ENCODE measurements around the gene SRGAP1. TPM values are rescaled to one million over a fixed set of nuclear protein-coding genes. Genes with fewer than 3 reads are reported as not detected.

SRGAP1 gene
- total RNA-seq, 3 donors from 2014 or later (not counting 1 experiment from before 2014, with no cell fraction given) = 0.10 to 0.49 (median 0.16) TPM

DNA sequence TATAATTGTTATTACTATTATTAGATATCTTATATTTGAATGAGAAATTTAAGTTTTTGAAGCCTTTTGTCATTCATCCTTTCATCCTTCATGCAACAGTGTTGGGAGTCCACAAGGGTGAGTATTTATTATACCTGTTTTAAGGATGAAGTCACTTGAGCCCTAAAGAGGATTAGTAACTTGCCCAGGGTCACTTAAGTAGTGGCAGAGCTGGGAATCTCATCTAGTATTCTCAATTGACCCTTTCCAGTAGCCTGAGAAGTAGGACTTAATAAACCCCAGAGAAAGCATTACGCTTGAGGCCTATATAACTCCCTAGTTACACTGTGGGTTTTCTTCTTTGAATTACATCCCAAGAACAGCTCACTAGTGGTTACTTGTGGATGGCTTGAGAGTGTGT lies 119.8 kb downstream of the SRGAP1 start:
- Histone ChIP-seq H3K4me1 (ENCODE audit: control insufficient read depth, insufficient read depth, low read length) (no peaks in the 10 kb centered on the region), H3K36me3 (ENCODE audit: control insufficient read depth, insufficient read depth, low read length) (no peaks in the 10 kb centered on the region), H3K9me3 (ENCODE audit: control insufficient read depth, insufficient read depth, low read length) (no peaks in the 10 kb centered on the region), H3K4me3 (ENCODE audit: low read length) (no peak overlapping the region), H3K27me3 (ENCODE audit: control insufficient read depth, insufficient read depth, low read length) (no peaks in the 10 kb centered on the region), H3K27ac (ENCODE audit: low read length) (no peak overlapping the region)
- WGBS (ENCODE audit: insufficient coverage) = no CpG with 5 or more reads among the region's 1 CpG
- Mint-ChIP-seq H3K4me1 (no peaks in the 10 kb centered on the region), H3K27ac (no peak overlapping the region), H3K27me3 (ENCODE audit: low read depth in 2 of 2) (no peaks in the 10 kb centered on the region), H3K36me3 (no peaks in the 10 kb centered on the region), H3K4me3 (no peak overlapping the region), H3K9me3 (no peaks in the 10 kb centered on the region)
- intact Hi-C loops (cut with micrococcal nuclease) = no loop called here
- no peak for ATAC-seq
- no peak for DNase-seq
- TF ChIP-seq, protein P1, sequence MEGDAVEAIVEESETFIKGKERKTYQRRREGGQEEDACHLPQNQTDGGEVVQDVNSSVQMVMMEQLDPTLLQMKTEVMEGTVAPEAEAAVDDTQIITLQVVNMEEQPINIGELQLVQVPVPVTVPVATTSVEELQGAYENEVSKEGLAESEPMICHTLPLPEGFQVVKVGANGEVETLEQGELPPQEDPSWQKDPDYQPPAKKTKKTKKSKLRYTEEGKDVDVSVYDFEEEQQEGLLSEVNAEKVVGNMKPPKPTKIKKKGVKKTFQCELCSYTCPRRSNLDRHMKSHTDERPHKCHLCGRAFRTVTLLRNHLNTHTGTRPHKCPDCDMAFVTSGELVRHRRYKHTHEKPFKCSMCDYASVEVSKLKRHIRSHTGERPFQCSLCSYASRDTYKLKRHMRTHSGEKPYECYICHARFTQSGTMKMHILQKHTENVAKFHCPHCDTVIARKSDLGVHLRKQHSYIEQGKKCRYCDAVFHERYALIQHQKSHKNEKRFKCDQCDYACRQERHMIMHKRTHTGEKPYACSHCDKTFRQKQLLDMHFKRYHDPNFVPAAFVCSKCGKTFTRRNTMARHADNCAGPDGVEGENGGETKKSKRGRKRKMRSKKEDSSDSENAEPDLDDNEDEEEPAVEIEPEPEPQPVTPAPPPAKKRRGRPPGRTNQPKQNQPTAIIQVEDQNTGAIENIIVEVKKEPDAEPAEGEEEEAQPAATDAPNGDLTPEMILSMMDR (IDR thresholded peaks at IDR 0.05) = no peak

DNA sequence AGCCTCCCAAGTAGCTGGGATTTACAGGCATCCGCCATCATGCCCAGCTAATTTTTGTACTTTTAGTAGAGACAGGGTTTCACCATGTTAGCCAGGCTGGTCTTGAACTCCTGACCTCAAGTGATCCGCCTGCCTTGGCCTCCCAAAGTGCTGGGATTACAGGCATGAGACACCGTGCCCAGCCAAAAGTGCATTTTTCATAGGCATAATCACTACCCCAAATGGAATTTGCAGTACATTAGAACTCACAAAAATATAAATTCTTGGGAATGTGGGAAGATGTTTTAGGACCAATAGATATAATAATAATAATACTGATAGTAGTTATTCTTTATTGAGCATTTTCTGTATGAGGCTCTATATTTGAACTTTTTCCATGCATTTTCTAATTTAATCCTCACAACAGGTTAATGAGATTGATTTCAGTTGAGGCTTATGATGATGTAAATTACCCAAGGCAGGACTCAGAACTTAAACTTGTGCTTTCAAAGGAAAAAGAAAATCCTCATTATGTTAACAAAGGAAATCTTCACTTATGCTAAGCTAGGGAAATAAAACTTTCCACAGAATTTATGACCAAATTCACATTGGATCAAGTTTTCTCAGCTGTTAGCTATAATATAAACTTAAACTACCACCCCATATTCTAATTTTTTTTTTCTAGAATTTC lies 121.6 kb downstream of the SRGAP1 start:
- H3K36me3 ChIP-seq (ENCODE audit: control insufficient read depth, insufficient read depth, low read length) = no peaks in the 10 kb centered on the region
- H3K4me3 ChIP-seq (ENCODE audit: low read length) = no peak overlapping the region
- intact Hi-C loops (cut with micrococcal nuclease) = no loop called here
- TF ChIP-seq, protein P1 (IDR thresholded peaks at IDR 0.05) = no peak
- ATAC-seq (no peak), DNase-seq (no peak)
- no peaks in the 10 kb centered on the region for H3K27me3 ChIP-seq (ENCODE audit: control insufficient read depth, insufficient read depth, low read length)
- H3K4me1 ChIP-seq (ENCODE audit: control insufficient read depth, insufficient read depth, low read length) = no peaks in the 10 kb centered on the region
- Mint-ChIP-seq H3K27me3 (ENCODE audit: low read depth in 2 of 2) (no peaks in the 10 kb centered on the region), H3K9me3 (no peaks in the 10 kb centered on the region), H3K36me3 (no peaks in the 10 kb centered on the region), H3K4me1 (no peaks in the 10 kb centered on the region), H3K4me3 (no peak overlapping the region), H3K27ac (no peak overlapping the region)
- no peak overlapping the region for H3K27ac ChIP-seq (ENCODE audit: low read length)
- H3K9me3 ChIP-seq (ENCODE audit: control insufficient read depth, insufficient read depth, low read length) = no peaks in the 10 kb centered on the region
- WGBS (ENCODE audit: insufficient coverage) = 89% methylated on average over 3 of the region's 3 CpGs

DNA sequence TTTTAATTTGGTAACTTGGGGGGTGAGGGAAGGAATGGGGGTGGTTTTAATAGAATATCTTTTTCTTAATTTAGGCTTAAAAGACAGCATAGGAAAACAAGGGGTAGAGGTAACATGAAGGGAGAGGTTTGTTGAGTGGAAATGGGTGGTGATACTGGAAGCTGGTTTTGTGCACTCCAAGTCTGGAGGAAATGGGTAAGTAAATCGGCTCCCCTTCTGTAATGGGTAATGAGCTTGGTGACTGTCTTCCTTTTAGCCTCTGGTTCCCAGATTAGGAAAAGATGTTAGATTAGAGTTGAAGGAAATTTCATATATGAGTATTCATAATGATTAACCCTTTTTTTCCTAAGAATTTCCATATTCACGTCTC lies 122.1 kb downstream of the SRGAP1 start:
- H3K4me3 Mint-ChIP-seq = no peak overlapping the region
- TF ChIP-seq, protein P1 (IDR thresholded peaks at IDR 0.05) = no peak
- no peak for DNase-seq

More for the DNA sequence above, 122.1 kb downstream of the SRGAP1 start:
- H3K27ac ChIP-seq (ENCODE audit: low read length) = no peak overlapping the region
- ATAC-seq = no peak
- Mint-ChIP-seq H3K4me1 (no peaks in the 10 kb centered on the region), H3K27me3 (ENCODE audit: low read depth in 2 of 2) (no peaks in the 10 kb centered on the region), H3K27ac (no peak overlapping the region), H3K36me3 (no peaks in the 10 kb centered on the region), H3K9me3 (no peaks in the 10 kb centered on the region)
- no peaks in the 10 kb centered on the region for H3K9me3 ChIP-seq (ENCODE audit: control insufficient read depth, insufficient read depth, low read length)
- 100% methylated on average over 1 of the region's 2 CpGs for WGBS (ENCODE audit: insufficient coverage)
- intact Hi-C loops (cut with micrococcal nuclease) = no loop called here
- H3K4me3 ChIP-seq (ENCODE audit: low read length) = no peak overlapping the region
- H3K4me1 ChIP-seq (ENCODE audit: control insufficient read depth, insufficient read depth, low read length) = no peaks in the 10 kb centered on the region
- H3K36me3 ChIP-seq (ENCODE audit: control insufficient read depth, insufficient read depth, low read length) = no peaks in the 10 kb centered on the region
- no peaks in the 10 kb centered on the region for H3K27me3 ChIP-seq (ENCODE audit: control insufficient read depth, insufficient read depth, low read length)

Data from natural killer cell (primary cell).